ENCODE measurements around the gene DNAJB1.
"Not testable (repeated sequence)": the region's sequence is repeated elsewhere in the genome, so short reads cannot be mapped to it uniquely, and the experiment has no call there.

Gene DNAJB1

DNA sequence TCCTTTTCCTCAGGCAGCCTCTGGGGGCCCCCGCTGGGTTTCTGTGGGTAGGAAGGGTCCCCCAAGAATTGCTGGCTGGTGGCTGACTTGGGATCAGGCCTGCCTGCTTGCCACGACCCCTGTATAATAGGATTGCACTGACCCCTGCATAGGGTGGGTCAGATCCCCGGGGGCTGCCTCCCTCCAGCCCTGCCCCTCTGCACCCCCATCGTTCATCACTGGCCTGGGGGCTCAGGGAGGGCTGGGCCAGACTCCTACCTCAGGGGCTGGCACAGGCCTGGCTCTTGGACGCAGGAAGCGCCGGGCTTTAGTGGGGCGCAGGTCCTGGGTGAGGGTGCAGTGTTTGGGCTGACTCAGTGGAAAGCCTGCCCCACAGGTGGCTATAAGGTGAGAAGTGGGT lies 43.1 kb upstream of the DNAJB1 start:
- Histone ChIP-seq H3K4me3 (ENCODE audit: low read depth in 1 of 2, low read length in 2 of 2) (no peak overlapping the region), H3K4me1 (ENCODE audit: insufficient read depth, low read length) (peaks cover 5% of the 10 kb centered on the region), H3K27ac (ENCODE audit: low read depth, low read length) (no peak overlapping the region), H3K9ac (ENCODE audit: low read length) (no peak overlapping the region), H3K36me3 (ENCODE audit: insufficient read depth, low read length) (peaks cover 5% of the 10 kb centered on the region), H3K27me3 (ENCODE audit: control insufficient read depth in 1 of 2, insufficient read depth in 2 of 2, low read length in 2 of 2) (no peaks in the 10 kb centered on the region), H3K9me3 (ENCODE audit: low read length) (no peaks in the 10 kb centered on the region)

- Histone ChIP-seq H3K27ac (ENCODE audit: low read depth, low read length) (no peak overlapping the region), H3K27me3 (ENCODE audit: control insufficient read depth in 1 of 2, insufficient read depth in 2 of 2, low read length in 2 of 2) (no peaks in the 10 kb centered on the region), H3K36me3 (ENCODE audit: insufficient read depth, low read length) (no peaks in the 10 kb centered on the region), H3K9me3 (ENCODE audit: low read length) (no peaks in the 10 kb centered on the region), H3K4me1 (ENCODE audit: insufficient read depth, low read length) (peaks cover 5% of the 10 kb centered on the region), H3K4me3 (ENCODE audit: low read depth in 1 of 2, low read length in 2 of 2) (no peak overlapping the region), H3K9ac (ENCODE audit: low read length) (no peak overlapping the region)
Measured at GRCh38 chr19:14560776-14561108, 42.5 kb upstream of the DNAJB1 start.

GRCh38 chr19:14559916-14560775 lies 41.9 kb upstream of the DNAJB1 start:
- no peak overlapping the region for H3K9ac ChIP-seq (ENCODE audit: low read length)
- H3K27ac ChIP-seq (ENCODE audit: low read depth, low read length), result no peak overlapping the region
- H3K4me1 ChIP-seq (ENCODE audit: insufficient read depth, low read length), result peaks cover 5% of the 10 kb centered on the region
- no peaks in the 10 kb centered on the region for H3K9me3 ChIP-seq (ENCODE audit: low read length)
- no peak overlapping the region for H3K4me3 ChIP-seq (ENCODE audit: low read depth in 1 of 2, low read length in 2 of 2)
- H3K36me3 ChIP-seq (ENCODE audit: insufficient read depth, low read length), result no peaks in the 10 kb centered on the region
- H3K27me3 ChIP-seq (ENCODE audit: control insufficient read depth in 1 of 2, insufficient read depth in 2 of 2, low read length in 2 of 2), result no peaks in the 10 kb centered on the region

- peaks cover 5% of the 10 kb centered on the region for H3K4me1 ChIP-seq (ENCODE audit: insufficient read depth, low read length)
- H3K4me3 ChIP-seq (ENCODE audit: low read depth in 1 of 2, low read length in 2 of 2), result no peak overlapping the region
- no peak overlapping the region for H3K9ac ChIP-seq (ENCODE audit: low read length)
- no peaks in the 10 kb centered on the region for H3K36me3 ChIP-seq (ENCODE audit: insufficient read depth, low read length)
- H3K27me3 ChIP-seq (ENCODE audit: control insufficient read depth in 1 of 2, insufficient read depth in 2 of 2, low read length in 2 of 2), result no peaks in the 10 kb centered on the region
- no peaks in the 10 kb centered on the region for H3K9me3 ChIP-seq (ENCODE audit: low read length)
- H3K27ac ChIP-seq (ENCODE audit: low read depth, low read length), result no peak overlapping the region
Measured at GRCh38 chr19:14558370-14559066, 40.3 kb upstream of the DNAJB1 start.

DNA sequence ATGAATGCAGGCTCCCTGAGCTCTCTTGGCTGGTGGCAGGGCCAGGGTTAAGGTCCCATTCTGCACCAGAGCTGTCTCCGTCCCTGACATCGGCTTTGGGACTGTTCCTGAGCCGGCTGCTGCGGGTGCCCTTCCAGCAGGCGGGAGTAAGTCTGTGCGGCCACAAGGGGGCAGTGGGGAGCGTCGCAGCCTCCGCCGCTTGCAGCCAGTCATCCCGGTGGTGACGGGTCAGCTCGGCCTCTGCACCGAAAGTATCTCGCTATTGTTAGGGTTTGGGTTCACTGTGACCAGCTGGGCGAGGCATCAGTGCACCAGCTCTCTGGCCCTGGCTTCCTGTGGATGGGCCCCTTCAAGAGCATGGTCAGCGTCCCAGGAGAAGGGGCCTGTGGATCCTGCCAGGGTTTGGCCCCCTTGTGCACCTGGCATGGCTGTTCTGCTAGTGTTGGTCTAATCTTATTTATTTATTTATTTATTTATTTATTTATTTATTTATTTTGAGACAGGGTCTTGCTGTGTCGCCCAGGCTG lies 38.5 kb upstream of the DNAJB1 start:
- no peak overlapping the region for H3K9ac ChIP-seq (ENCODE audit: low read length)
- H3K27ac ChIP-seq (ENCODE audit: low read depth, low read length), result no peak overlapping the region
- peaks cover 5% of the 10 kb centered on the region for H3K4me1 ChIP-seq (ENCODE audit: insufficient read depth, low read length)
- no peaks in the 10 kb centered on the region for H3K27me3 ChIP-seq (ENCODE audit: control insufficient read depth in 1 of 2, insufficient read depth in 2 of 2, low read length in 2 of 2)
- no peaks in the 10 kb centered on the region for H3K9me3 ChIP-seq (ENCODE audit: low read length)
- H3K4me3 ChIP-seq (ENCODE audit: low read depth in 1 of 2, low read length in 2 of 2), result peak overlapping the region in 1 of 2 donors; percentile 39
- no peaks in the 10 kb centered on the region for H3K36me3 ChIP-seq (ENCODE audit: insufficient read depth, low read length)

DNA sequence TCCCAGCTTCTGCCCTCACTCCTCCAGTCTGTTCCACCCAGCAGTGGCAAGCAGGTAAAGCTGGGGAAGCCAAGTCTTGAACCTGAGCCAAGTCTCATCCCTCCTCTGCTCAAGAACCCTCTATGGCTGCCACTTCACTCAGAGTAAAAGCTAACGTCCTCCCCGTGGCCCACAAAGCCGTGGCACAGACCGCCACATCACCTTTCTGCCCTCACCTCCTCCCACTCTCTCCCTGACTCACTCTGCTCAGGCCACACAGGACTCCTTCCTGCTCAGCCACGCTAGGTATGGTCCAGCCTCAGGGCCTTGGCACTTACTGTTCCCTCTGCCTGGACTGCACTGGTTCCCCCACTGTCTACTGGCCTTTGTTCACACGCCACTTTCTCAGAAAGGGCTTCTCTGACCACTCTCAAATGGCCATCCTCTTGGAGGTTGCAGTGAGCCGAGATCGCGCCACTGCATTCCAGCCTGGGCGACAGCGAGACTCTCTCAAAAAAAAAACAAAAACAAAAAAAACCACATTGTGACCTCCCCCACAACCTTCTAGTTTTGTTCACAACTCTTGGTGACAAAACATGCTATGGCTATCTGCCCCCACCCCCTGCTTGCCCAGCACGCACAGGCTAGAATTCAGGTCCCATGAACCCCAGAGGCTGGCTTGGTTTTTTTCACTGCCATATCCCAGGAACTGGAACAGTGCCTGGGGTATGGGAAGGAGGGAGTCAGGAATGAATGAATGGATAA lies 37.9 kb upstream of the DNAJB1 start:
- Histone ChIP-seq H3K36me3 (ENCODE audit: insufficient read depth, low read length) (no peaks in the 10 kb centered on the region), H3K4me3 (ENCODE audit: low read depth in 1 of 2, low read length in 2 of 2) (peak overlapping the region in 1 of 2 donors; percentile 39), H3K9ac (ENCODE audit: low read length) (no peak overlapping the region), H3K27ac (ENCODE audit: low read depth, low read length) (no peak overlapping the region), H3K9me3 (ENCODE audit: low read length) (no peaks in the 10 kb centered on the region), H3K4me1 (ENCODE audit: insufficient read depth, low read length) (peaks cover 5% of the 10 kb centered on the region), H3K27me3 (ENCODE audit: control insufficient read depth in 1 of 2, insufficient read depth in 2 of 2, low read length in 2 of 2) (no peaks in the 10 kb centered on the region)

- peaks cover 5% of the 10 kb centered on the region for H3K4me1 ChIP-seq (ENCODE audit: insufficient read depth, low read length)
- no peak overlapping the region for H3K27ac ChIP-seq (ENCODE audit: low read depth, low read length)
- no peak overlapping the region for H3K4me3 ChIP-seq (ENCODE audit: low read depth in 1 of 2, low read length in 2 of 2)
- H3K9ac ChIP-seq (ENCODE audit: low read length), result no peak overlapping the region
- H3K9me3 ChIP-seq (ENCODE audit: low read length), result no peaks in the 10 kb centered on the region
- H3K36me3 ChIP-seq (ENCODE audit: insufficient read depth, low read length), result no peaks in the 10 kb centered on the region
- no peaks in the 10 kb centered on the region for H3K27me3 ChIP-seq (ENCODE audit: control insufficient read depth in 1 of 2, insufficient read depth in 2 of 2, low read length in 2 of 2)
Measured at GRCh38 chr19:14554382-14554812, 36.2 kb upstream of the DNAJB1 start.

DNA sequence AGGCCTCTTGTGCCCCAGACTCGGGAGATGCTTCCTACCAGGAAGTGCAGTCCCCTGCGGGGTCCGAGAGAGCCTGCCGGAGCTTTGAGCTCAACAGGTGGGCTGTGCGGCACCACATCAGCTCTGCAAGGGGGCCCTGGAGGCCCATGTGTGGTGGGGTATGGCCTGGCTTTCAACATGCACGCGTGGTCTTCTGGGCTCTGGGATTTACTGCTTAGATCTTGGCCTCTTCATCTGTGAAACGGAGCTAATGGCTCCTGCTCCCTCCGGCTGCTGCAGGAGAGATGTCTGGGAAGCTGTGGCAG lies 35.7 kb upstream of the DNAJB1 start:
- no peak overlapping the region for H3K9ac ChIP-seq (ENCODE audit: low read length)

GRCh38 chr19:14553042-14553938 lies 35.1 kb upstream of the DNAJB1 start:
- H3K27me3 ChIP-seq (ENCODE audit: control insufficient read depth in 1 of 2, insufficient read depth in 2 of 2, low read length in 2 of 2), result no peaks in the 10 kb centered on the region
- peaks cover 5% of the 10 kb centered on the region for H3K4me1 ChIP-seq (ENCODE audit: insufficient read depth, low read length)
- H3K4me3 ChIP-seq (ENCODE audit: low read depth in 1 of 2, low read length in 2 of 2), result no peak overlapping the region
- no peak overlapping the region for H3K9ac ChIP-seq (ENCODE audit: low read length)
- H3K9me3 ChIP-seq (ENCODE audit: low read length), result no peaks in the 10 kb centered on the region
- no peak overlapping the region for H3K27ac ChIP-seq (ENCODE audit: low read depth, low read length)
- no peaks in the 10 kb centered on the region for H3K36me3 ChIP-seq (ENCODE audit: insufficient read depth, low read length)

More for the DNA sequence above, 35.7 kb upstream of the DNAJB1 start:
- H3K27me3 ChIP-seq (ENCODE audit: control insufficient read depth in 1 of 2, insufficient read depth in 2 of 2, low read length in 2 of 2), result no peaks in the 10 kb centered on the region
- no peak overlapping the region for H3K4me3 ChIP-seq (ENCODE audit: low read depth in 1 of 2, low read length in 2 of 2)
- no peak overlapping the region for H3K27ac ChIP-seq (ENCODE audit: low read depth, low read length)
- no peaks in the 10 kb centered on the region for H3K36me3 ChIP-seq (ENCODE audit: insufficient read depth, low read length)
- H3K9me3 ChIP-seq (ENCODE audit: low read length), result no peaks in the 10 kb centered on the region
- H3K4me1 ChIP-seq (ENCODE audit: insufficient read depth, low read length), result peaks cover 5% of the 10 kb centered on the region

DNA sequence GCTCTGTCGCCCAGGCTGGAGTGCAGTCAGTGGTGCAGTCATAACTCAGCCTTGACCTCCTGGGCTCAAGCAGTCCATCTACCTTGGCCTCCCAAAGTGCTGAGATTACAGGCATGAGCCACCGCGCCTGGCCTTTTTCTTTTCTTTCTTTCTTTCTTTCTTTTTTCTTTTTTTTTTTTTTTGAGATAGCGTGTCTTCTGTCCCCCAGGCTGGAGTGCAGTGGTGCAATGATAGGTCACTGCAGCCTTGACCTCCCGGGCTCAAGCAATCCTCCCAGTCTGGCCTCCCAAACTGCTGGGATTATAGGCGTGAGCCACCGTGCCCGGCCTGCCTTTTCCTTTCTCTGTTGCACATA lies 33.8 kb upstream of the DNAJB1 start:
- H3K9ac ChIP-seq (ENCODE audit: low read length); H3K4me3 ChIP-seq (ENCODE audit: low read depth in 1 of 2, low read length in 2 of 2); H3K27ac ChIP-seq (ENCODE audit: low read depth, low read length); H3K9me3 ChIP-seq (ENCODE audit: low read length); H3K27me3 ChIP-seq (ENCODE audit: control insufficient read depth in 1 of 2, insufficient read depth in 2 of 2, low read length in 2 of 2); H3K36me3 ChIP-seq (ENCODE audit: insufficient read depth, low read length); H3K4me1 ChIP-seq (ENCODE audit: insufficient read depth, low read length): not testable (repeated sequence)
